GM12865 (cell line): ENCODE measurements around the gene PRPH.
"Not testable (repeated sequence)": the region's sequence is repeated elsewhere in the genome, so short reads cannot be mapped to it uniquely, and the experiment has no call there.

Source experiments
- DNase-seq: peaks from one replicate; pipeline ENCODE4 v3.0.0; 2010; ENCODE audit warnings: low read depth
- H3K4me3 ChIP-seq: 2 replicates; pipeline ENCODE4 v1.5.1; 2011; ENCODE audit warnings: mild to moderate bottlenecking, low read depth, low read length, control low read depth
- CTCF ChIP-seq: IDR thresholded peaks from 2 replicates; pipeline ENCODE4 v1.5.1; 2011; ENCODE audit warnings: low read length, control low read depth, low read depth, inconsistent platforms; ENCODE audit not compliant: insufficient read depth; ENCODE audit errors: missing control alignments

PRPH gene

GRCh38 chr12:49297695-49298060 is 2.7 kb downstream of the PRPH start:
- DNase-seq: no peak
- no peak for TF ChIP-seq CTCF
- no peak overlapping the region for H3K4me3 ChIP-seq

- H3K4me3 ChIP-seq: no peak overlapping the region
- peak; percentile 36 for TF ChIP-seq CTCF
- DNase-seq: peak; percentile 26
Observed at GRCh38 chr12:49298160-49298559, 3.2 kb downstream of the PRPH start.

- H3K4me3 ChIP-seq: no peak overlapping the region
- peak; percentile 28 for DNase-seq
- no peak for TF ChIP-seq CTCF
Observed at GRCh38 chr12:49301760-49302159, 6.8 kb downstream of the PRPH start.

- DNase-seq: no peak
- no peak overlapping the region for H3K4me3 ChIP-seq
- no peak for TF ChIP-seq CTCF
Observed at GRCh38 chr12:49304161-49304560, 9.2 kb downstream of the PRPH start.

GRCh38 chr12:49305762-49306510 is 11.0 kb downstream of the PRPH start:
- no peak for TF ChIP-seq CTCF
- no peak for DNase-seq
- H3K4me3 ChIP-seq: no peak overlapping the region

GRCh38 chr12:49309386-49309785 is 14.4 kb downstream of the PRPH start:
- H3K4me3 ChIP-seq: no peak overlapping the region
- TF ChIP-seq CTCF: no peak
- DNase-seq: no peak

- DNase-seq, H3K4me3 ChIP-seq: not testable (repeated sequence)
Observed at GRCh38 chr12:49310451-49311000, 15.6 kb downstream of the PRPH start.
